ENCODE measurements around the gene RAB22A. TPM values are rescaled to one million over a fixed set of nuclear protein-coding genes. Genes with fewer than 3 reads are reported as not detected.

RAB22A gene
- total RNA-seq, 1 experiment from 2014 or later, result 18.4 TPM

- peaks cover 15% of the 10 kb centered on the region for H3K9me3 Mint-ChIP-seq (ENCODE audit: unreplicated experiment)
- no peaks in the 10 kb centered on the region for H3K4me1 Mint-ChIP-seq (ENCODE audit: insufficient read depth, unreplicated experiment)
- no peak overlapping the region for H3K27ac Mint-ChIP-seq (ENCODE audit: low read depth, unreplicated experiment)
- POLR2A ChIA-PET, result interaction anchor here (0.9 kb wide), 1 partner anchor 25 kb away, joined by 3 read pairs; no protein-coding TSS in a partner anchor
- H3K27me3 Mint-ChIP-seq (ENCODE audit: insufficient read depth, unreplicated experiment), result no peaks in the 10 kb centered on the region
- CTCF ChIA-PET, result interaction anchor here (0.8 to 1.0 kb wide), 2 partner anchors 12 to 30 kb away, joined by 3 to 5 read pairs; no protein-coding TSS in a partner anchor
- DNase-seq (ENCODE audit: unreplicated experiment), result no peak
- TF ChIP-seq CTCF (IDR thresholded peaks at IDR 0.05; ENCODE audit: unreplicated experiment), result no peak
- intact Hi-C loops (cut with micrococcal nuclease), result no loop called here
- no TSS peak for BruUV-seq (replicated peaks)
- H3K36me3 Mint-ChIP-seq (ENCODE audit: insufficient read depth, unreplicated experiment), result no peaks in the 10 kb centered on the region
- no peak overlapping the region for H3K4me3 Mint-ChIP-seq (ENCODE audit: unreplicated experiment)
Observed at GRCh38 chr20:58277578-58278472, 31.7 kb upstream of the RAB22A start.

- TF ChIP-seq CTCF (IDR thresholded peaks at IDR 0.05; ENCODE audit: unreplicated experiment), result no peak
- ChIA-PET POLR2A (no interaction called here), CTCF (no interaction called here)
- Mint-ChIP-seq H3K36me3 (ENCODE audit: insufficient read depth, unreplicated experiment) (peaks cover 20% of the 10 kb centered on the region), H3K9me3 (ENCODE audit: unreplicated experiment) (no peaks in the 10 kb centered on the region), H3K27ac (ENCODE audit: low read depth, unreplicated experiment) (no peak overlapping the region), H3K27me3 (ENCODE audit: insufficient read depth, unreplicated experiment) (no peaks in the 10 kb centered on the region), H3K4me3 (ENCODE audit: unreplicated experiment) (no peak overlapping the region), H3K4me1 (ENCODE audit: insufficient read depth, unreplicated experiment) (no peaks in the 10 kb centered on the region)
- no peak for DNase-seq (ENCODE audit: unreplicated experiment)
- no TSS peak for BruUV-seq (replicated peaks)
- intact Hi-C loops (cut with micrococcal nuclease), result no loop called here
Observed at GRCh38 chr20:58286729-58287128, 22.8 kb upstream of the RAB22A start.

- TF ChIP-seq CTCF (IDR thresholded peaks at IDR 0.05; ENCODE audit: unreplicated experiment), result no peak
- Mint-ChIP-seq H3K9me3 (ENCODE audit: unreplicated experiment) (no peaks in the 10 kb centered on the region), H3K27ac (ENCODE audit: low read depth, unreplicated experiment) (no peak overlapping the region), H3K36me3 (ENCODE audit: insufficient read depth, unreplicated experiment) (peaks cover 20% of the 10 kb centered on the region), H3K4me3 (ENCODE audit: unreplicated experiment) (no peak overlapping the region), H3K27me3 (ENCODE audit: insufficient read depth, unreplicated experiment) (no peaks in the 10 kb centered on the region), H3K4me1 (ENCODE audit: insufficient read depth, unreplicated experiment) (no peaks in the 10 kb centered on the region)
- POLR2A ChIA-PET, result no interaction called here
- CTCF ChIA-PET, result interaction anchor here (0.6 kb wide), 2 partner anchors 21 to 224 kb away, joined by 3 to 4 read pairs; no protein-coding TSS in a partner anchor
- intact Hi-C loops (cut with micrococcal nuclease), result no loop called here
- no peak for DNase-seq (ENCODE audit: unreplicated experiment)
- BruUV-seq (replicated peaks), result no TSS peak
Observed at GRCh38 chr20:58287638-58288037, 21.9 kb upstream of the RAB22A start.

- no peak for TF ChIP-seq CTCF (IDR thresholded peaks at IDR 0.05; ENCODE audit: unreplicated experiment)
- no peaks in the 10 kb centered on the region for H3K9me3 Mint-ChIP-seq (ENCODE audit: unreplicated experiment)
- no TSS peak for BruUV-seq (replicated peaks)
- H3K27me3 Mint-ChIP-seq (ENCODE audit: insufficient read depth, unreplicated experiment), result no peaks in the 10 kb centered on the region
- POLR2A ChIA-PET, result interaction anchor here (1.1 kb wide), 1 partner anchor 12 kb away, joined by 4 read pairs; no protein-coding TSS in a partner anchor
- no peak overlapping the region for H3K4me3 Mint-ChIP-seq (ENCODE audit: unreplicated experiment)
- no peak for DNase-seq (ENCODE audit: unreplicated experiment)
- peaks cover 15% of the 10 kb centered on the region for H3K36me3 Mint-ChIP-seq (ENCODE audit: insufficient read depth, unreplicated experiment)
- intact Hi-C loops (cut with micrococcal nuclease), result no loop called here
- H3K4me1 Mint-ChIP-seq (ENCODE audit: insufficient read depth, unreplicated experiment), result no peaks in the 10 kb centered on the region
- H3K27ac Mint-ChIP-seq (ENCODE audit: low read depth, unreplicated experiment), result no peak overlapping the region
- CTCF ChIA-PET, result interaction anchor here (1.1 to 1.2 kb wide), 2 partner anchors 9 to 46 kb away, joined by 3 read pairs; no protein-coding TSS in a partner anchor
Observed at GRCh38 chr20:58289143-58289542, 20.4 kb upstream of the RAB22A start.
